RCC 7860 (cell line): ENCODE measurements around the gene ASPN.
"Not testable (repeated sequence)": the region's sequence is repeated elsewhere in the genome, so short reads cannot be mapped to it uniquely, and the experiment has no call there.

Experiments used
- DNase-seq: peaks from one replicate; pipeline ENCODE4 v3.0.0-alpha.2; 2015; ENCODE audit warnings: low spot score
- FAIRE-seq: peaks from 2 replicates; lab custom pipeline; 2012; peaks lifted over from hg19 to GRCh38; lab: Jason Lieb, UNC

ASPN gene

GRCh38 chr9:92423612-92424011, 58.7 kb downstream of the ASPN start:
- DNase-seq (no peak), FAIRE-seq (no peak)

GRCh38 chr9:92422611-92423338, 59.5 kb downstream of the ASPN start:
- FAIRE-seq (no peak), DNase-seq (no peak)

GRCh38 chr9:92414566-92414965, 67.7 kb downstream of the ASPN start:
- DNase-seq (no peak), FAIRE-seq (peak; percentile 10)

GRCh38 chr9:92411157-92411556, 71.1 kb downstream of the ASPN start:
- DNase-seq, FAIRE-seq: not testable (repeated sequence)

GRCh38 chr9:92408747-92409478, 73.4 kb downstream of the ASPN start:
- FAIRE-seq (no peak), DNase-seq (no peak)

- DNase-seq (no peak), FAIRE-seq (no peak)
Measured at GRCh38 chr9:92407818-92408217, 74.5 kb downstream of the ASPN start.

- FAIRE-seq = no peak
- DNase-seq = no peak
Measured at GRCh38 chr9:92406477-92406876, 75.8 kb downstream of the ASPN start.
